ENCODE data around the gene ITIH4.

- no peak for TF ChIP-seq CTCF (IDR thresholded peaks at IDR 0.05)
- TF ChIP-seq JUND (IDR thresholded peaks at IDR 0.05): no peak
- no peak for TF ChIP-seq RAD21 (IDR thresholded peaks at IDR 0.05; ENCODE audit: low read length)
- TF ChIP-seq, protein P1, sequence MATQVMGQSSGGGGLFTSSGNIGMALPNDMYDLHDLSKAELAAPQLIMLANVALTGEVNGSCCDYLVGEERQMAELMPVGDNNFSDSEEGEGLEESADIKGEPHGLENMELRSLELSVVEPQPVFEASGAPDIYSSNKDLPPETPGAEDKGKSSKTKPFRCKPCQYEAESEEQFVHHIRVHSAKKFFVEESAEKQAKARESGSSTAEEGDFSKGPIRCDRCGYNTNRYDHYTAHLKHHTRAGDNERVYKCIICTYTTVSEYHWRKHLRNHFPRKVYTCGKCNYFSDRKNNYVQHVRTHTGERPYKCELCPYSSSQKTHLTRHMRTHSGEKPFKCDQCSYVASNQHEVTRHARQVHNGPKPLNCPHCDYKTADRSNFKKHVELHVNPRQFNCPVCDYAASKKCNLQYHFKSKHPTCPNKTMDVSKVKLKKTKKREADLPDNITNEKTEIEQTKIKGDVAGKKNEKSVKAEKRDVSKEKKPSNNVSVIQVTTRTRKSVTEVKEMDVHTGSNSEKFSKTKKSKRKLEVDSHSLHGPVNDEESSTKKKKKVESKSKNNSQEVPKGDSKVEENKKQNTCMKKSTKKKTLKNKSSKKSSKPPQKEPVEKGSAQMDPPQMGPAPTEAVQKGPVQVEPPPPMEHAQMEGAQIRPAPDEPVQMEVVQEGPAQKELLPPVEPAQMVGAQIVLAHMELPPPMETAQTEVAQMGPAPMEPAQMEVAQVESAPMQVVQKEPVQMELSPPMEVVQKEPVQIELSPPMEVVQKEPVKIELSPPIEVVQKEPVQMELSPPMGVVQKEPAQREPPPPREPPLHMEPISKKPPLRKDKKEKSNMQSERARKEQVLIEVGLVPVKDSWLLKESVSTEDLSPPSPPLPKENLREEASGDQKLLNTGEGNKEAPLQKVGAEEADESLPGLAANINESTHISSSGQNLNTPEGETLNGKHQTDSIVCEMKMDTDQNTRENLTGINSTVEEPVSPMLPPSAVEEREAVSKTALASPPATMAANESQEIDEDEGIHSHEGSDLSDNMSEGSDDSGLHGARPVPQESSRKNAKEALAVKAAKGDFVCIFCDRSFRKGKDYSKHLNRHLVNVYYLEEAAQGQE (IDR thresholded peaks at IDR 0.05; ENCODE audit: low read depth, low read length): no peak
- TF ChIP-seq GABPA (IDR thresholded peaks at IDR 0.05; ENCODE audit: low read depth): no peak
- TF ChIP-seq MXI1 (IDR thresholded peaks at IDR 0.05; ENCODE audit: low read depth, low read length): no peak
- TF ChIP-seq FOSL2 (IDR thresholded peaks at IDR 0.05; ENCODE audit: borderline replicate concordance, low read depth): no peak
- no peak for TF ChIP-seq EP300 (IDR thresholded peaks at IDR 0.05; ENCODE audit: borderline replicate concordance in 1 of 2, low read depth in 1 of 2, low read length in 1 of 2)
- TF ChIP-seq SMC3 (IDR thresholded peaks at IDR 0.05; ENCODE audit: low read depth, low read length): no peak
- no peak for TF ChIP-seq GATA2 (CRISPR knock-in tag; IDR thresholded peaks at IDR 0.05)
- TF ChIP-seq TEAD4 (IDR thresholded peaks at IDR 0.05; ENCODE audit: borderline replicate concordance, insufficient read depth): no peak
- TF ChIP-seq TAF1 (IDR thresholded peaks at IDR 0.05; ENCODE audit: borderline replicate concordance, low read depth, low read length): no peak
- no peak for TF ChIP-seq EZH2phosphoT487 (IDR thresholded peaks at IDR 0.05; ENCODE audit: borderline replicate concordance, low read depth)
- TF ChIP-seq RFX5 (IDR thresholded peaks at IDR 0.05; ENCODE audit: low read length): no peak
These were observed 39.7 kb downstream of the ITIH4 start for GRCh38 chr3:52790741-52791140.

Measured in SK-N-SH (cell line).